Activated naive CD4-positive, alpha-beta T cell treated with anti-CD3 and anti-CD28 coated beads, Interleukin-2, amount 50 U/mL, for 24 hours (primary cell): ENCODE measurements around the gene ABLIM2.

ENCODE experiments used
- H3K27ac Mint-ChIP-seq: one replicate; pipeline ENCODE4 v1.8.0; 2021; ENCODE audit warnings: mild to moderate bottlenecking, mixed read lengths
- H3K27me3 Mint-ChIP-seq: one replicate; pipeline ENCODE4 v1.8.0; 2021; ENCODE audit warnings: mixed read lengths
- H3K36me3 Mint-ChIP-seq: one replicate; pipeline ENCODE4 v1.8.0; 2021; ENCODE audit warnings: mixed read lengths
- H3K4me1 Mint-ChIP-seq: one replicate; pipeline ENCODE4 v1.8.0; 2021; ENCODE audit warnings: mixed read lengths
- H3K4me3 Mint-ChIP-seq: one replicate; pipeline ENCODE4 v1.8.0; 2021; ENCODE audit warnings: mild to moderate bottlenecking, mixed read lengths
- H3K9me3 Mint-ChIP-seq: one replicate; pipeline ENCODE4 v1.8.0; 2021; ENCODE audit warnings: mixed read lengths

The ABLIM2 gene

DNA sequence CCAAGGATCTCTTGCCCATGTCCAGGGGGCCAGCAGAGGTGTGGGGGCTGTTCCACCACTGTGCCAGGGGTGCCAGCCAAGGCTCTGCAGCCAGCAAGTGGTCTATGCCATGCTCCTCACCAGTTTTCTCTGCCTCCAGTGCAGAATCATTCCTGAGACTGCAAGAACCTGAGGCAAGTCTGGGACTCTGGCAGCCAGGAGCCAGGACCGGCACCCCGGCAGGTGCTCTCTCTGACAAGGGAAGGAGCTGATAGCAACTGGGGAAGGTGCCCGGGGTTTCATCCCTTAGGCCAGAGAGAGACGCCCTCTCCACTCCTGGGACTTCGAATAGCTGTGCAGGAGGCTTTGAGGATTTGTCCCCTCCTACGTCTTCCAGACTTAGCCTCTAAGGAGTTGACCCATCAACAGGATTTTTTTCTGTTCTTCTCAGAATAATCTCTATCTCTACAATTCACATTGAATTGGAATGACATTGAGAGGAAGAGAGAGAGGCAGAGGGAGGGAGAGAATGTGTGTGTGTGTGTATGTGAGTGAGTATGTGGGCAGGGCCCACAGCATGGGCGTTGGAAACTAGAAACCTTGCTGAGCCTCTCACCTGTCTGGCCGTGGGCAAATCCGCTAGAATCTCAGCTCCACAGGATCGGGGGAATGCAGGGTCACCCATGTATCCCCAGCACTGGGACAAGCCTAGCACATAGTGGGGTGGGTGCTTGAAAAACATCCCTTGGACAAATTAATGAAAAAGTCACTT lies 144.5 kb downstream of the ABLIM2 start:
- Mint-ChIP-seq H3K27ac (no peak overlapping the region), H3K27me3 (no peaks in the 10 kb centered on the region), H3K4me1 (no peaks in the 10 kb centered on the region), H3K4me3 (no peak overlapping the region), H3K36me3 (no peaks in the 10 kb centered on the region), H3K9me3 (no peaks in the 10 kb centered on the region)

DNA sequence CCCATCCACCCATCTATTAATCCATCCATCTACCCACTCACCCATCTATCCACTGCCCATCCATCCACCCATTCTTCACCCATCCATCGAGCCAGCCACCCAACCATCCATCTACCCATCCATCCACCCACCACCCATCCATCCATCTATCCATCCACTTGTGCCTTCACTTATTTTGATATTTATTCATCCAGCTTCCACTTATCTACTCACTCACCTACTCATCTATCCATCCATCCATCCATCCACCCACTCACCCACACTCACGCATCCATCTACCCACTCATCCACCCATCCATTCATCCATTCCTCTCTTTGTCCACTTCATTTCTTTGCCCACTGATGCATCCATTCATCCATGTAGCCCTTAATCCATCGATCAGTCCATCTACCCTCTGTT lies 146.1 kb downstream of the ABLIM2 start:
- Mint-ChIP-seq H3K4me1 (no peaks in the 10 kb centered on the region), H3K27ac (no peak overlapping the region), H3K27me3 (no peaks in the 10 kb centered on the region), H3K9me3 (no peaks in the 10 kb centered on the region), H3K36me3 (no peaks in the 10 kb centered on the region), H3K4me3 (no peak overlapping the region)

- Mint-ChIP-seq H3K4me1 (no peaks in the 10 kb centered on the region), H3K27ac (no peak overlapping the region), H3K27me3 (no peaks in the 10 kb centered on the region), H3K36me3 (no peaks in the 10 kb centered on the region), H3K9me3 (no peaks in the 10 kb centered on the region), H3K4me3 (no peak overlapping the region)
These were observed 148.0 kb downstream of the ABLIM2 start for GRCh38 chr4:8010618-8011017.

DNA sequence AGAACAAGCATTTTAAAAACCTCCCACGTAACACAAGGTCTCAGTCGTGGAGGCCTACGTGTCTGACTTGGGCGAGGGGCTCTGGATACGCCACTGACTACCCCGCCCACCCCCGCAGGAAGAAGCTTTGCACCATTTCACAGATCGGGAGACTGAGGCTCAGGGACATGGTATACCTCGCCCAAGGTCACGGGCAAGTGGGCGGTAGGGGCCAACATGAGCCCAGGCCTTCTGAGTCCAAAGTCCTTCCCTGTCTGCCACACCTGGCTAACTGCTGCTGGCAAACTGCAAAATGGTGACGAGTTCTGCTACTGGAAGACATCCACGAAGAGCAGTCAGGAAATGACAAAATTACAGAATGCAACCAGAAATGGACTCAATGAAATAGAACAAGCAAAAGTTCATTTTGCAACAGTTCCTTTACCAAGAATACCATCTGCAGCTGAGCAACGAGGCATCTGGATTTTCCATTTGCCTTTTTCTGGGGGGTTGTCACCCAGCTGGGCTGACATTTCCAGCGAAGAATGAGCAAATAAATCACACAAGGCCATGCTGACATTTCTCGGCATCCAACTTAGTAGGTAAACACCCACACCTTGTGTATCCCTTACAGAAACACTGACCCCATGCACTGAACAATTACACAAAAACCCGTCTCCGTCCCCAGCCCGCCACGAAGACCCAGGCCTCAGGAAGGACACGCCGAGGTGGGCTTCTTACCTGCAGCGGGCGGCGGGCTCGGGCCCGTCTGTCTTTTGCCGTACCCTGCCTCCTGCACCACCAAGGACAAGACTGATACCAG lies 148.7 kb downstream of the ABLIM2 start:
- H3K4me3 Mint-ChIP-seq, result no peak overlapping the region
- H3K9me3 Mint-ChIP-seq, result no peaks in the 10 kb centered on the region
- no peaks in the 10 kb centered on the region for H3K36me3 Mint-ChIP-seq
- H3K4me1 Mint-ChIP-seq, result no peaks in the 10 kb centered on the region
- H3K27ac Mint-ChIP-seq, result no peak overlapping the region
- H3K27me3 Mint-ChIP-seq, result no peaks in the 10 kb centered on the region

GRCh38 chr4:8009097-8009496 lies 149.5 kb downstream of the ABLIM2 start:
- H3K27ac Mint-ChIP-seq, result no peak overlapping the region
- H3K27me3 Mint-ChIP-seq, result no peaks in the 10 kb centered on the region
- H3K4me3 Mint-ChIP-seq, result no peak overlapping the region
- H3K9me3 Mint-ChIP-seq, result no peaks in the 10 kb centered on the region
- no peaks in the 10 kb centered on the region for H3K36me3 Mint-ChIP-seq
- no peaks in the 10 kb centered on the region for H3K4me1 Mint-ChIP-seq

- Mint-ChIP-seq H3K36me3 (no peaks in the 10 kb centered on the region), H3K27me3 (no peaks in the 10 kb centered on the region), H3K4me1 (no peaks in the 10 kb centered on the region), H3K9me3 (no peaks in the 10 kb centered on the region), H3K4me3 (no peak overlapping the region), H3K27ac (no peak overlapping the region)
These were observed 150.2 kb downstream of the ABLIM2 start for GRCh38 chr4:8008391-8008790.

DNA sequence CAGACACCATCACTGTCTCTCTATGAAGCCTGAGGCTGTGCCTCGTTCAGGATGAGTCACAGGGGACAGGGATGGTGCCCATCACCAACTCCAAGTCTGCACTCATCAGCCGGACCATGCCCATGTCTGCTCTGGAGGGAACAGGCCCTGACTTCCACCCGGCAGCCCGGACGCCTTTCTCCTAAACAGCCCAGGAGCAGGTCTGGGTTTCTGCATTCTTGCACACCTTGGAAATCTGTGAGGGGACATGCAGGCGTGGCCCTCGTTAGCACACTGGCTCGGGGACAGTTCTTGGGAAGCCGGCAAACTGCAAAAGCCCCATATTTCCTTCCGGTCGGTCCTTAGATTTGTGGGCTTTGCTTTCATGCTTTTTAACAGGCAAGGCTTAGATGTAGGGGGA lies 151.0 kb downstream of the ABLIM2 start:
- no peak overlapping the region for H3K4me3 Mint-ChIP-seq
- H3K4me1 Mint-ChIP-seq, result no peaks in the 10 kb centered on the region
- H3K27me3 Mint-ChIP-seq, result no peaks in the 10 kb centered on the region
- no peaks in the 10 kb centered on the region for H3K9me3 Mint-ChIP-seq
- H3K36me3 Mint-ChIP-seq, result no peaks in the 10 kb centered on the region
- no peak overlapping the region for H3K27ac Mint-ChIP-seq

DNA sequence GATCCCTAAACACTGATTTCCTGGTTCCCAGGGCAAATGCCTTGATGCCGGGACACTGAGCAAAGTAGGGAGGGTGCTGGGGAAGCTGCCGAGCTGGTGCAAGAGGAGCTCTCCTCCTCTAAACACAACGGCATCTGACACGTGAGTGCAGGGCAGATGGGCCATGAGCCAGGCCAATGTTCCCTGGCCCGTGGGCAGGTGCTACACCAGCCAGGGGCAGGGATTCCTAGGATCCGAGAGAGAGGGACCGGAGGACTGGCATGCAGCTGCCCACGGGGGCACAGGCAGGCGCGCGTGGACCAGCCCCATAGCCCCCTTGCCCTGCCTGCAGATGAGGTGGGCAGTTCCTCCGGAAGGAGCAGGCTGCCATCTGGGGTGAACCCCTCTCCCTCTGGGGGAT lies 152.1 kb downstream of the ABLIM2 start:
- Mint-ChIP-seq H3K4me1 (no peaks in the 10 kb centered on the region), H3K27me3 (no peaks in the 10 kb centered on the region), H3K36me3 (no peaks in the 10 kb centered on the region), H3K4me3 (no peak overlapping the region), H3K9me3 (no peaks in the 10 kb centered on the region), H3K27ac (no peak overlapping the region)

- Mint-ChIP-seq H3K27me3 (no peaks in the 10 kb centered on the region), H3K4me1 (no peaks in the 10 kb centered on the region), H3K36me3 (no peaks in the 10 kb centered on the region), H3K27ac (no peak overlapping the region), H3K9me3 (no peaks in the 10 kb centered on the region), H3K4me3 (no peak overlapping the region)
These were observed 152.8 kb downstream of the ABLIM2 start for GRCh38 chr4:8005814-8006215.

GRCh38 chr4:8005033-8005808 lies 153.4 kb downstream of the ABLIM2 start:
- Mint-ChIP-seq H3K4me3 (no peak overlapping the region), H3K4me1 (no peaks in the 10 kb centered on the region), H3K27me3 (no peaks in the 10 kb centered on the region), H3K27ac (no peak overlapping the region), H3K9me3 (no peaks in the 10 kb centered on the region), H3K36me3 (no peaks in the 10 kb centered on the region)

- Mint-ChIP-seq H3K4me3 (no peak overlapping the region), H3K27ac (no peak overlapping the region), H3K9me3 (no peaks in the 10 kb centered on the region), H3K4me1 (no peaks in the 10 kb centered on the region), H3K27me3 (no peaks in the 10 kb centered on the region), H3K36me3 (no peaks in the 10 kb centered on the region)
These were observed 154.5 kb downstream of the ABLIM2 start for GRCh38 chr4:8004066-8004465.

DNA sequence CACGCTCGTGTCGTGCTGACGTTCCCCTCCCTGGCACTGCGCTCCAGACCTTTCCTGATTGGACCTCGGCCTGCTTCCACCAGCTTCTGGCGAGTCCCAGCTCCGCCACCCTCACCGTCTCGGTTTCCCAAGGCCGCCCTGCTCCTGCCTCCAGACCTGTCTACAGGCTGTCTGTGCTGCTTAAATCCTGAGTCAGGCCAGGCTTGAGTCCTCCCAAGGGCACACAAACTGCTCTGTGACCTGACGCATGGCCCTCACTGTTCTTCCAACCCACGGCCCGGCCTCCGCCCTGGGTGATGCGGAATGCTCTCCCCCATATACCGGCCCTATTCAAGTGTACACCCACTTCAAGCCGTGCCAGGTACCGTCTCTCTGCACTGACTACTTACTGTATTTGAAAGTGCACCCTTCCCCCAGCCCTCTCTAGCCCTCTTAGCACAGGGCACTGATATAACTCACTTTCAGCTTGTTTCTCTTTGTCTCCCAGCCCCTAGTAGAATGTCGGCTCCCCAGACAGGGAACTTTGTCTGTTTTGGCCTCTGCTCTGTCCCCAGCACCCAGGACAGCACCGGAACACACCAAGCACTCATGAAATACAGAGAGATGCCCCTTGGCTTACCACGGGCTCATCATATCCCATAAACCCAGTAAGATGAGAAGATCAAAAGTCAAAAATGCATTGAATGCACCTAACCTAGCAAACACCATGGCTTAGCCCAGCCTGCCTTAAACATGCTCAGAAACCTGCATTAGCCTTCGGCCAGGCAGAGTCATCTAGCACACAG lies 155.9 kb downstream of the ABLIM2 start:
- H3K36me3 Mint-ChIP-seq, result no peaks in the 10 kb centered on the region
- H3K27ac Mint-ChIP-seq, result no peak overlapping the region
- no peak overlapping the region for H3K4me3 Mint-ChIP-seq

GRCh38 chr4:8001564-8002355 lies 156.9 kb downstream of the ABLIM2 start:
- Mint-ChIP-seq H3K36me3 (no peaks in the 10 kb centered on the region), H3K4me3 (no peak overlapping the region), H3K9me3 (no peaks in the 10 kb centered on the region), H3K4me1 (no peaks in the 10 kb centered on the region), H3K27ac (no peak overlapping the region), H3K27me3 (no peaks in the 10 kb centered on the region)

More for the DNA sequence above, 155.9 kb downstream of the ABLIM2 start:
- Mint-ChIP-seq H3K27me3 (no peaks in the 10 kb centered on the region), H3K4me1 (no peaks in the 10 kb centered on the region), H3K9me3 (no peaks in the 10 kb centered on the region)

- Mint-ChIP-seq H3K4me3 (no peak overlapping the region), H3K36me3 (no peaks in the 10 kb centered on the region), H3K9me3 (no peaks in the 10 kb centered on the region), H3K27me3 (no peaks in the 10 kb centered on the region), H3K4me1 (no peaks in the 10 kb centered on the region), H3K27ac (no peak overlapping the region)
These were observed 157.7 kb downstream of the ABLIM2 start for GRCh38 chr4:8000721-8001491.
